IMR-90 (cell line): Measurements from ENCODE around the gene SLC1A7. TPM values are rescaled to one million over a fixed set of nuclear protein-coding genes. Genes with fewer than 3 reads are reported as not detected.
A peak's percentile ranks its signal among the peaks of the same experiment; 100 is the strongest.

ENCODE experiments used
- ATAC-seq: fragments of 200-7000 bp; cut with Tn5 transposase; 2 replicates; pipeline ENCODE4 v1.9.1; 2020; ENCODE audit warnings: low read depth, mild to moderate bottlenecking, moderate library complexity
- BruUV-seq: library from RNA; stranded (reverse); fragments of 400-500 nt; replicated peaks from 2 replicates; lab custom pipeline; 2021; lab: Mats Ljungman, UMichigan
- CTCF ChIA-PET: fragments of 300-600 bp; formaldehyde crosslinking; extraction: SDS; loops from one replicate; lab custom pipeline; 2021; ENCODE audit warnings: antibody characterized with exemption; lab: Yijun Ruan, JAX
- POLR2A ChIA-PET: fragments of 300-600 bp; sonication (Branson Sonifier 250); formaldehyde crosslinking; loops from one replicate; lab custom pipeline; 2022; ENCODE audit warnings: antibody characterized with exemption; ENCODE audit not compliant: unreplicated experiment; lab: Charles Lee
- DNase-seq: peaks from one replicate; pipeline ENCODE4 v3.0.0; 2013
- H2AFZ ChIP-seq: replicated peaks from 2 replicates; pipeline ENCODE3; 2013; ENCODE audit warnings: low read length, mild to moderate bottlenecking; ENCODE audit not compliant: poor library complexity
- H2AK5ac ChIP-seq: 2 replicates; pipeline ENCODE4 v1.6.1; 2013; ENCODE audit warnings: low read depth, low read length, inconsistent platforms
- H2AK9ac ChIP-seq: replicated peaks from 2 replicates; pipeline ENCODE3; 2013; ENCODE audit warnings: mild to moderate bottlenecking, low read depth, low read length, moderate library complexity; ENCODE audit not compliant: poor library complexity
- H2BK120ac ChIP-seq: 2 replicates; pipeline ENCODE4 v1.6.1; 2013; ENCODE audit warnings: low read depth, low read length, inconsistent platforms
- H2BK15ac ChIP-seq: 3 replicates; pipeline ENCODE4 v1.6.1; 2013; ENCODE audit warnings: low read depth, low read length, inconsistent platforms
- H2BK20ac ChIP-seq: 2 replicates; pipeline ENCODE4 v1.6.1; 2013; ENCODE audit warnings: low read depth, mild to moderate bottlenecking, inconsistent platforms, low read length, moderate library complexity
- H2BK5ac ChIP-seq: 2 replicates; pipeline ENCODE4 v1.6.1; 2013; ENCODE audit warnings: mild to moderate bottlenecking, low read depth, low read length, inconsistent platforms; ENCODE audit not compliant: poor library complexity, severe bottlenecking
- H3K14ac ChIP-seq: replicated peaks from 2 replicates; pipeline ENCODE4 v1.6.1; 2013; ENCODE audit warnings: low read depth, low read length, inconsistent platforms
- H3K18ac ChIP-seq: 2 replicates; pipeline ENCODE4 v1.6.1; 2013; ENCODE audit warnings: low read depth, low read length, control low read depth
- H3K23ac ChIP-seq: 2 replicates; pipeline ENCODE4 v1.6.1; 2013; ENCODE audit warnings: low read depth, low read length, inconsistent platforms
- H3K27ac ChIP-seq: 2 replicates; pipeline ENCODE4 v1.5.1; 2013; ENCODE audit warnings: mild to moderate bottlenecking, control low read depth, low read length; ENCODE audit not compliant: insufficient read depth
- H3K27me3 ChIP-seq: 2 replicates; pipeline ENCODE4 v1.6.1; 2013; ENCODE audit warnings: low read length; ENCODE audit not compliant: control insufficient read depth, insufficient read depth
- H3K36me3 ChIP-seq: 2 replicates; pipeline ENCODE4 v1.6.1; 2013; ENCODE audit warnings: low read length, mixed read lengths; ENCODE audit not compliant: control insufficient read depth, insufficient read depth
- H3K4ac ChIP-seq: 2 replicates; pipeline ENCODE4 v1.6.1; 2013; ENCODE audit warnings: low read depth, low read length, inconsistent platforms
- H3K4me1 ChIP-seq: 2 replicates; pipeline ENCODE4 v1.6.1; 2013; ENCODE audit warnings: low read length, mixed read lengths; ENCODE audit not compliant: control insufficient read depth, insufficient read depth
- H3K4me2 ChIP-seq: 2 replicates; pipeline ENCODE4 v1.6.1; 2013; ENCODE audit warnings: low read depth, mild to moderate bottlenecking, control low read depth, low read length, moderate library complexity
- H3K4me3 ChIP-seq: 2 replicates; pipeline ENCODE4 v1.5.1; 2013; ENCODE audit warnings: low read depth, mild to moderate bottlenecking, control low read depth, low read length, moderate library complexity; ENCODE audit not compliant: insufficient read depth
- H3K56ac ChIP-seq: 2 replicates; pipeline ENCODE4 v1.6.1; 2013; ENCODE audit warnings: low read length, inconsistent platforms; ENCODE audit not compliant: insufficient read depth; ENCODE audit errors: extremely low read depth
- H3K79me1 ChIP-seq, 2 experiments: 2 replicates each; pipeline ENCODE4 v1.6.1; 2013; ENCODE audit warnings: low read length in 2 of 2, inconsistent platforms in 1 of 2, low read depth in 1 of 2
- H3K9ac ChIP-seq: 2 replicates; pipeline ENCODE4 v1.6.1; 2013; ENCODE audit warnings: low read depth, low read length, control low read depth
- H3K9me1 ChIP-seq: 2 replicates; pipeline ENCODE4 v1.6.1; 2013; ENCODE audit warnings: low read length, inconsistent platforms; ENCODE audit not compliant: insufficient read depth
- H3K9me3 ChIP-seq: 2 replicates; pipeline ENCODE4 v1.6.1; 2013; ENCODE audit warnings: low read length; ENCODE audit not compliant: control insufficient read depth, insufficient read depth
- H4K20me1 ChIP-seq: 2 replicates; pipeline ENCODE4 v1.6.1; 2013; ENCODE audit warnings: low read length, inconsistent platforms; ENCODE audit not compliant: insufficient read depth
- H4K5ac ChIP-seq: 2 replicates; pipeline ENCODE4 v1.6.1; 2013; ENCODE audit warnings: mild to moderate bottlenecking, low read depth, low read length, control low read depth
- H4K8ac ChIP-seq, 2 experiments: 2 replicates each; pipeline ENCODE4 v1.6.1; 2013; ENCODE audit warnings: low read depth in 2 of 2, low read length in 2 of 2, control low read depth in 1 of 2, inconsistent platforms in 1 of 2
- H4K91ac ChIP-seq: 2 replicates; pipeline ENCODE4 v1.6.1; 2013; ENCODE audit warnings: low read depth, low read length, inconsistent platforms; ENCODE audit not compliant: insufficient read depth
- BHLHE40 ChIP-seq: fragments of 150-350 bp; IDR thresholded peaks from 2 replicates; pipeline ENCODE4 v1.6.1; 2016; ENCODE audit warnings: mild to moderate bottlenecking, low read depth, low read length
- CEBPB ChIP-seq: IDR thresholded peaks from 2 replicates; pipeline ENCODE4 v1.6.1; 2012; ENCODE audit warnings: low read depth, low read length, improper control_type of control experiment
- CHD1 ChIP-seq: IDR thresholded peaks from 2 replicates; pipeline ENCODE4 v1.6.1; 2012; ENCODE audit warnings: low read depth, low read length, improper control_type of control experiment
- FOS ChIP-seq: fragments of 150-350 bp; IDR thresholded peaks from 2 replicates; pipeline ENCODE4 v1.6.1; 2016; ENCODE audit warnings: low read depth, low read length
- MAFK ChIP-seq: IDR thresholded peaks from 2 replicates; pipeline ENCODE4 v1.6.1; 2012; ENCODE audit warnings: low read depth, low read length, improper control_type of control experiment
- MXI1 ChIP-seq: IDR thresholded peaks from 2 replicates; pipeline ENCODE4 v1.6.1; 2012; ENCODE audit warnings: low read depth, mild to moderate bottlenecking, low read length, moderate library complexity, borderline replicate concordance
- NFE2L2 ChIP-seq: fragments of 150-350 bp; IDR thresholded peaks from 2 replicates; pipeline ENCODE4 v1.6.1; 2016; ENCODE audit warnings: low read depth, mild to moderate bottlenecking, low read length
- WGBS, 2 experiments: methylation state at CpG; one replicate each; pipeline versions ENCODE4 v1.1.5 to v1.1.7; 2013; ENCODE audit warnings: missing lambda C conversion rate in 2 of 2; ENCODE audit not compliant: insufficient read length in 1 of 2; ENCODE audit errors: extremely low coverage in 2 of 2; 5-methylcytosine and 5-hydroxymethylcytosine counted together
- dilution Hi-C: fragments of 300-500 bp; cut with HindIII; formaldehyde crosslinking; loops from one replicate; pipeline ENCODE4 v1.14.3; 2018; ENCODE audit warnings: low sequenced_read_pairs; ENCODE audit not compliant: unreplicated experiment
- in situ Hi-C: fragments of 300-500 bp; cut with MboI; formaldehyde crosslinking; loops from 3 replicates; pipeline ENCODE4 v1.14.3; 2019; ENCODE audit warnings: low sequenced_read_pairs, inconsistent platforms, mixed read lengths
- intact Hi-C: fragments of 100-400 bp; cut with micrococcal nuclease; formaldehyde crosslinking; loops from 2 replicates; pipeline ENCODE4 v1.10.0; 2022
- polyA plus RNA-seq, 3 experiments: library from polyadenylated mRNA; depleted of rRNA; stranded (reverse); fragments of >200 nt; gene quantifications; 2 replicates each; pipeline ENCODE4 v1.2.3, GENCODE V29; 2012; ENCODE audit warnings: low replicate concordance in 1 of 3
- total RNA-seq: library from RNA; depleted of rRNA; stranded (reverse); fragments of >200 nt; gene quantifications from 2 replicates; pipeline ENCODE4 v1.2.3, GENCODE V29; 2012
- TF ChIP-seq, protein P1 (sequence below): fragments of 150-350 bp; IDR thresholded peaks from 2 replicates; pipeline ENCODE4 v1.6.1; 2016; ENCODE audit warnings: low read depth, mild to moderate bottlenecking, low read length, moderate library complexity, borderline replicate concordance

Gene SLC1A7
- total and polyA plus RNA-seq, 2 of the 4 experiments (the other 2 are of a cell fraction) = 0.05 TPM; not detected in 1

DNA sequence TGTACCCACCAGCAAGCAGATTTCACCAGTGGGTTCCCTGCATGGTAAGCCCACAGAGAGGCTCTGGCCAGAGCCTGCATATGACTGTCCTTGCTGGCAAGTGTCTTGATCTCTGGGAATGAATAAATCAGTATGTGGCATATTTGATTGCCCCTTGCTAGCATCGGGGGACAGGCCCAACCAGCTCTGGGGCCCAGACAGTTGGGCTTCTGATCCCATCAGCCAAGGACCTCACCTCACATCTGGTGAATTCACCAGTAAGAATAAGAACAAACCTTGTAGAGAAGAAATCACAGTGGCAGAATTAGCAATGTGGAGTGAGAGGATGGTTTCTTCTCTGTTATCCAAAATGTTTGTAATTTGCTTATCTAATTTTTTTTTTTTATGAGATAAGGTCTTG lies 15.9 kb downstream of the SLC1A7 start:
- peak overlapping the region; percentile 28 for H2BK20ac ChIP-seq
- no peak overlapping the region for H3K56ac ChIP-seq
- peaks cover 24% of the 10 kb centered on the region for H3K9me1 ChIP-seq
- peak overlapping the region; percentile 83; the same call in 1 of the 2 replicates for H3K18ac ChIP-seq
- dilution Hi-C loops (no loop called here), in situ Hi-C loops (no loop called here), intact Hi-C loops (no loop called here)
- H3K9me3 ChIP-seq = no peaks in the 10 kb centered on the region
- no peak overlapping the region for H3K14ac ChIP-seq
- H2AK9ac ChIP-seq = no peak overlapping the region
- H3K4me1 ChIP-seq = peaks cover 41% of the 10 kb centered on the region
- peak overlapping the region in 1 of 2 experiments; percentile 64; a peak in 2 of 4 replicates for H4K8ac ChIP-seq
- peak overlapping the region; percentile 5; the same call in 1 of the 3 replicates for H2BK15ac ChIP-seq
- ChIA-PET POLR2A (no interaction called here), CTCF (no interaction called here)
- TF ChIP-seq, protein P1, sequence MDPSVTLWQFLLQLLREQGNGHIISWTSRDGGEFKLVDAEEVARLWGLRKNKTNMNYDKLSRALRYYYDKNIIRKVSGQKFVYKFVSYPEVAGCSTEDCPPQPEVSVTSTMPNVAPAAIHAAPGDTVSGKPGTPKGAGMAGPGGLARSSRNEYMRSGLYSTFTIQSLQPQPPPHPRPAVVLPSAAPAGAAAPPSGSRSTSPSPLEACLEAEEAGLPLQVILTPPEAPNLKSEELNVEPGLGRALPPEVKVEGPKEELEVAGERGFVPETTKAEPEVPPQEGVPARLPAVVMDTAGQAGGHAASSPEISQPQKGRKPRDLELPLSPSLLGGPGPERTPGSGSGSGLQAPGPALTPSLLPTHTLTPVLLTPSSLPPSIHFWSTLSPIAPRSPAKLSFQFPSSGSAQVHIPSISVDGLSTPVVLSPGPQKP = no peak
- no peak for TF ChIP-seq NFE2L2
- no peak for TF ChIP-seq BHLHE40
- no peak for TF ChIP-seq MAFK
- no peak for TF ChIP-seq FOS
- TF ChIP-seq MXI1 = no peak
- TF ChIP-seq CHD1 = no peak
- no peak for TF ChIP-seq CEBPB
- H2AFZ ChIP-seq = no peak overlapping the region
- H3K9ac ChIP-seq = no peak overlapping the region
- H3K27ac ChIP-seq = no peak overlapping the region
- H2BK120ac ChIP-seq = peak overlapping the region; percentile 81
- no peaks in the 10 kb centered on the region for H4K20me1 ChIP-seq
- no peak overlapping the region for H4K5ac ChIP-seq
- no peak overlapping the region for H3K4ac ChIP-seq
- no TSS peak for BruUV-seq
- H3K23ac ChIP-seq = no peak overlapping the region
- no peak overlapping the region for H2BK5ac ChIP-seq
- no peak overlapping the region for H3K4me3 ChIP-seq
- H3K27me3 ChIP-seq = no peaks in the 10 kb centered on the region
- peak overlapping the region; percentile 67; the same call in 1 of the 2 replicates for H4K91ac ChIP-seq
- DNase-seq (no peak), ATAC-seq (no peak)
- no peaks in the 10 kb centered on the region for H3K79me1 ChIP-seq
- H3K36me3 ChIP-seq = no peaks in the 10 kb centered on the region
- H3K4me2 ChIP-seq = no peak overlapping the region
- WGBS, 2 experiments = no CpG with 5 or more reads among the region's 1 CpG
- H2AK5ac ChIP-seq = no peak overlapping the region
